HG03066 (cell line): ENCODE data around the gene SCN1A.
"Not testable (repeated sequence)": the region's sequence is repeated elsewhere in the genome, so short reads cannot be mapped to it uniquely, and the experiment has no call there.

Source experiments
- ATAC-seq: cut with Tn5 transposase; IDR thresholded peaks from one replicate; pipeline ENCODE4 v1.9.1; 2021; ENCODE audit warnings: low read depth; ENCODE audit not compliant: unreplicated experiment

Gene SCN1A

DNA sequence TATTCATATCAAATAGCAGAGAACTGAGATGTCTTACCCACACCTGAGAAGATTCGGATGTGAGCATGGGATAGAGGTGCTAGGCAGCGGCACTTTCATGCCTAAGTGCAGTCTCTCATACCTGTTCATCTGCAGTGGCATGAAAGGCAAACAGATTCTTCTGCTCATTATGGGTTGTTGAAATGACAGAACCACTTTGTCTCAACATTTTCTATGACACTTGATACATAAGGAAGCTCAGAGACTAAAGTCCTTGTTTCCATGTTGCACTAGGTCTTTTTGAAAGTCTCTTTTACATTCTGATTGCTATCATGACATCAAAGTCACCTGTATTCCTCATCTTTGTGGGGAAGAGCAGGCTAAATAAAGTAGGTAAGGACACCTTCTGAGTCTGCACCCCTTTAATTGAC is 8.0 kb upstream of the SCN1A start:
- ATAC-seq: no peak

DNA sequence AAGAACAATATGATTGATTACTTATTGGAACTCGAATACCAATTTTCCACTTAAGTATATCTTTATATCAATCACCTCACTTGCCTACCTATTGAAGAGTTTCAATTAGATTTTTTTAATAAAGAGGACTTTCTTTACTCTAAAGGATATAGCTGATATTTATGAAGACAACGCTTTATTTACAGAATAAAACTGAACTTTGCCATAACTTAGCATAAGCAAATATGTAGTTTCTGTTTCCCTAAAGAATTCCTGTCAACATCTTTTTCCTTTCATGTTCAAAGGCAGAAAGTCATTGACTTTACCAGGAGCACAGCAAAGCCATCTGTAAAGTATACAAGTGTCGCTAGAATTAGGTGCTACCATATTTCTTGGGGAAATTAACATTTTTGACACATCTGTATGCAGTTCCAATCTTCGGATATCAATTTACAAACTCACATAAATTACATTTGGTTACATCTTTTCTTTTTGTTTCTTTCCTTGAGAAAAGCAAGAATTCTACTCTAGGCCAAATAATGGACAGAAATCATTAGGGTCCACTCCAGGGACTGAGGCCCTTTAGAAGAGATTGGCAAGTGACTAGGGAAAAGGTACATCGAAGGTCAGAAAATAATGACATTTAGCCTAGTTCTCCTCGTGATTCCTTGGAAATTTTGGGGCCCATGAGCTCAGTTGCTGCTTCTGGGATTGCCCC is 7.5 kb upstream of the SCN1A start:
- no peak for ATAC-seq

DNA sequence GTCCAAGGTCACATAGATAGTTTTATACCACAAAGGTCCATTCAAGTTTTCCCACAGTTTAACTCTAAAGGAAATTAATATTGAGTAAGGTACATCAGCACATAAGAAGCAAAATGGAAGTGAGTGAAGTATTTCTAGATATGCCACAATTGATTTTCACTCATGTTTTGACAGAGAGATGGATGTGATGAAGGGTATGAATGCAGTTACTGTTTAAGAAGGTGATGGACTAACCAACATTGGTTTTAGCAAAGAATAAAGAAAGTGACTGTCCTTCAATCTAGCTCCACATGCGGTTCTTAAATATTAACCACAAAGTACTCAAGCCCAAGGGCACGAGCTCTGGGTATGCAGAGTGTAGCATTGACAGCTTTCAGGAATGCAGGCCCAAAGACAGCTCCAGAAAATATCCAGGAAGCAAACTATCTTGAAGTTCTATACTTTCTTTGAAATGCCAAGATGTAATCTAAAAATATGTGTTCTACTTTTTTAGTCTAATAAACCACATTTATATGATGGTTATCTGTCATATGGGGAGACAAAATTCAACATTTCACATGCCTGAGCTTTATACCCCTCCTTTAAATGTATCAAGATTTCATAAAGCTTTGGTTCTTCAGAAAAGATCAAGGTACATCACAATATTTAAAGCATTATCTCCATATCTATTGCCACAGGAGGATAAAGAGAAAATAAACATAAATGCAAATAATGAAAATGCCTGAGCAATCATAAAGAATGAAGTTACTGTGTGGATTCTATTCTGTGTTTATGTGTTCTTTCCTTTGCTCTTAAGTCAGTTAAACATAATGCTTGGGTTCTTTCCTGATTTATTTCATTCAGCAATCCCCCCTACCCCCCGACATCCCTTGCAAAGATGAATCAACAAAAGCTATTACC is 6.7 kb upstream of the SCN1A start:
- no peak for ATAC-seq

DNA sequence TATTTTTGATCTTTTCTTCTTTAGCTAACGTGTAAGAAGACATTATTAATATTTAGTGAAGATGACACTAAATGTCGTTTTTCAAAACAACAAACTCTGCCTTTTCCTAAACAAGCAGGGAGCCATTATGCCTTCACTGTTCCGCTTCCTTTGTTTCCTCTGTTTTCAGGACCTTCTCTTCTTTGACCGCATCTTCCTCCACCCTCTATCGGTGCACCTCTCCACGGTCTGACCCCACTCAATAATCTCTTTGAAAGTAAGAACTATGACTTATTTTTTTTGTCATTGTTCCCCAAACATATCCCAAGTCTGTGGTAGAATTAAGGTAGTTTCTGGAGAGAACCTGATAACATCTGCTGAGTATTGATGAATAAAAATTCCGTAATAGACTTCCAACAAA is 5.8 kb upstream of the SCN1A start:
- ATAC-seq: no peak

DNA sequence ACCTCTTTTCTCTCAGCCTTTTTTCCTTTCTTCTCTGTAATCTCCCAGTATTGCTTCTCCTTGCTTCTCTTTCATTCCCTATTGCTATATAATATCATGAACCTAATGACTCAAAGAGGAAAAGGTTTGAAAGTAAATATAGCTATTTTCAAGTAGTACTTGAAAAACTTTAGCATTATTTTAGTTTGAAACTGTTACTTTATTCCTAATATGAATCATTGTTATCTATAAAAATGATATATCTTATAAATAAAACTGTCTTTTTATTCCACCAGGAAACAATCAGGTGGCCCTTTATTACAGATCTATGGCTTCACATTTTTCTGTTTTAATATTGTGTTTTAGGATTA is 311 bp upstream of the SCN1A start:
- no peak for ATAC-seq

DNA sequence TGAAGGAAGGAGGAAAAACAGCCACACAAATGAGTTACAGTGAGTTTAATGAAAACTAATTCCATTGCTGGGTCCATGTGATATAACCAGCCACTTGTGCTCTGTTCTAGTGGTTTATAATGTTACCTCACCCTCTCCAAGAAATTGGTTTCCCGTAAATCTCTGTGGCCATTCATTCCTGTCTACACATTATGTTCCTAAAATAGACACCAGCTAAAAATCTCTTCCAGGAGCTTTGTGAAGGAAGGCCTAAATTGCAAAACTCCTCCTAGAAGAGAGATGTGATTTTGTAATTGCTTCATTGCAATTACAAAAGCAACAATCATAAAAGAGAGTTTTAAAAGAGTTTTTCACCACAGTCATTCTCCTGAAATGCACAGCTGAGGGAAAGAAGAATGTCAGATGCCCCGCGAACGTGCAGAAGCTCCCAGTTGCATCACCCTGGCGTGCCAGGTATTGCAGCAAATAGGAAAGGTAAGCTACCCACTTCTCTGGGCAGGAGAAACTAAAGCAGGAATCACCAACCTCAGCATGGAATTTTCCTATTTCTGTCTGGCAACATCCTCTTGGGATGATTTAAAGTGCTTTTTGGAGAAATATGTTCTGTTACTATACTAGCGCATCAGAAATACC is 1.7 kb downstream of the SCN1A start:
- ATAC-seq: no peak

DNA sequence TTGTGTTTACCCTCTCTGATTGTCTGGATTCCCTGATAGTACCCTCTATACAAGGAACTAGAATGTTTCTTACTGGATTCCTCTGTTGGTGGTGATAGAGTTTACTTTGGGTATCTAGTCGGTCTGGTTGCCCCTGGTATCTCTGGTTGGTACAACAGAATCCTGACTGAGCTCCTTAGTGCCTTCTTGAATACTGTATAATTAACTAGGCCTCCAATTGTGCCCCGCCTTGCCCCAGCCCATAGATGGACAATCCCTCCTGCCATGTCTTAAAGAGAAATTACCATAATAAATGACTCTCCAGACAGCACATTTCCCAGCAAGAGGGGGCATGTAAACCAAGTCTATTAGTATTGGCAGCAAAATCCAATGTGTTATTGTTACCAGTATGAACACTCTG is 2.3 kb downstream of the SCN1A start:
- no peak for ATAC-seq

DNA sequence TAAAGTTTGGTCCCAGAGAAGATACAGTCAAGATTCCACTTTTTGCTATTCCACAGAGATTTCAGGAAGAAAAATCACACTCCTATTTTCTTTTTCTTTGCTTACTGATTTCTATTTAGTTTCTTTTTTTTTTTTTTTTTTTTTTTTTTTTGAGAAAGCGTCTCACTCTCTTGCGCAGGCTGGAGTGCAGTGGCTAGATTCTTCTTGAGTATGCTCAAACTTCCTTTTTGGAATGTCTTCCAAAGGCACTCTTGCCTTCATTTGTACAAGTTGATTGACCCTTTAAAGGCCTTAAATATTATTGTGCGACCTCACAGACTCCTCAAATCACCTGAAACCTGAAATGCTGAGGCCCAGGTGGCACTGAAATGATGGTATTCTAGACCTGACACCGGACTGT is 9.6 kb downstream of the SCN1A start:
- ATAC-seq: no peak

DNA sequence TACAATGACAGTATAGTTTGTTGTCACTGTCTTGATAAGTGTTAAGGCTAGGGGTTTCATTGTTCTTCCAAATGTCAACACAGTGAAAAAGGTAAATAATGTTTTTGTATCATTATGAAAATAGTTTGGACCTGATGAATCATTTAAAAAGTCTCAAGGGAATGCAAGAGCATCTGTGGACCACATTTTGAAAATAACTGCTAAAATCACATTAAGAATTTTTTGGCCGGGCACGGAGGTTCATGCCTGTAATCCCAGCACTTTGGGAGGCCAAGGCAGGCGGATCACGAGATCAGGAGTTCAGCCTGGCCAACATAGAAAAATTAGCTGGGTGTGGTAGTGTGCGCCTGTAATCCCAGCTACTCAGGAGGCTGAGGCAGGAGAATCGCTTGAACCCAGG is 10.3 kb downstream of the SCN1A start:
- no peak for ATAC-seq

DNA sequence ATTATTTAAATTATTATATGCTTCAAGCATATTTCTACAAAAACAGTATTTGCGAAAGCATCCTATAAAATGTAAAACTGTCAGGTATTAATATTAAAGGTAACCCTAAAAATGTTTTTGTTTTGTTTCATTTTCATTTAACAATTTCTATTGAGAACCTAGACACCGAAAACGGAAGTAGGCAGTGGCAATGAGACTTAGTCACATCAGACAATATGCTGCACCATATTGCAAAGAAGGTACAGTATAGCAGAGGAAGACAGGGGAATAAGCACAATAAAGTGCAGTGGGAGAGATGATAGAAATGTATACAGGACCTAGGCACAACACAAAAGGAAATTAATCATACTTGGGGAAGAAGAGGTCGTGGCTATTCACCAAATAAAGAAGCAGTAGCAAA is 12.2 kb downstream of the SCN1A start:
- no peak for ATAC-seq

DNA sequence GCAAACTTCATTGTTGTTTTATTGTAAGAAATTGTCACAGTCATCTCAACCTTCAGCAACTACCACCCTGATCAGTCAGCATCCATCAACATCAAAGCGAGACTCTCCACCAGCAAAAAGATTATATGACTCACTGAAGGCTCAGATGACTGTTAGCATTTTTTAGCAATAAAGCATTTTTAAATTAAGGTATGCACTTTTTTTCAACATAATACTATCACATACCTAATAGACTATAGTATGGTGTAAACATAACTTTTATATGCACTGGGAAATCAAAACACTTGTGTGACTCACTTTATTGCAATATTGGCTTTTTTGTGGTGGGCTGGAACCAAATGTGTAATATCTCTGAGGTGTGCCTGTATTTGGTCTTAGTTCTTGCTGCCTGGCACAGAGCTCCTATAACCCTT is 15.6 kb downstream of the SCN1A start:
- no peak for ATAC-seq

DNA sequence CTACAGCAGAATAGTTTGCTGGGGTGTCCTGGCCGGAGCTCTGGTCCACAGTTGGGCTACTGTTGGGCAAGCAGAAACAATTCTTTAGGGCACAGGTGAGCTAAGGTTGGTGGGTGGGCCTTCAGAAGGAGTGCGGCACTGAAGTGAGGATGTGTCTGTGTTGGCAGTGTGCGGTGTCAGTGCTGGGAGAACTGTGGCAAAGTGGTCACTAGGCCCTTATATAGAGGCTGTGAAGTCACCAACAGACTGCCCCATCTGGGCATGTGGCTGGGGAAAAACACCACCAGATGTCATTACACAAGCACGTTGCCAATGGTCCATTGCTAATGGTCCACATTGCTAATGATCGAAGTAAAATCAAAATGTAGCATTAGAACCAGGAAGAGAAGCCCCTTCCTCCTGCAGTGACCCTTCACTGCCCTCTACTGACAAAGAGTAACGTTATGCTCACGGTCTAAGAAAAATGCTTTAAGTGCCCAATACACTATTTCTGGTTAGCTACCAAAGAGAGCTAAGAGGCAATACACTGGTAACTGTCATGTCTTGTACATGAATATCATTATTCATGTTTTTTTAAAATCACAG is 21.3 kb downstream of the SCN1A start:
- ATAC-seq: no peak

DNA sequence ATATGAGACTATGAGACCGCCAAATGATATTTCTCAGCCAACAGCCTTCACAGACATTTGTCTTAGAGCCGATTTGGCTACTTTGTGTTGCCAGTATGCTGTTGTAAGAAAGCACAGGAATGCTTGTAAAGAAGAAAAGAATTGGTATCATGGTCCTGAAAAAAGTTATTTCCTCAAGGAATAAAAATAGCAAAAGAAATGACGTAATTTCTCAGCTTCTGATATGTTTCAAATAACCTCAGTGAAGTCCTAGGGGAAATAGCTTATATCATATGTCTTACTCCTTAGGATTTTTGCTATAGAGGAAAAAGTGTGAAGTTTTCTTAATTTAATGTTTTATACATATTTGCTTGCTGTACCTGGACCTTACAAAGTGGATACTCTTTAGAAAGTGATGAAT is 23.0 kb downstream of the SCN1A start:
- no peak for ATAC-seq

DNA sequence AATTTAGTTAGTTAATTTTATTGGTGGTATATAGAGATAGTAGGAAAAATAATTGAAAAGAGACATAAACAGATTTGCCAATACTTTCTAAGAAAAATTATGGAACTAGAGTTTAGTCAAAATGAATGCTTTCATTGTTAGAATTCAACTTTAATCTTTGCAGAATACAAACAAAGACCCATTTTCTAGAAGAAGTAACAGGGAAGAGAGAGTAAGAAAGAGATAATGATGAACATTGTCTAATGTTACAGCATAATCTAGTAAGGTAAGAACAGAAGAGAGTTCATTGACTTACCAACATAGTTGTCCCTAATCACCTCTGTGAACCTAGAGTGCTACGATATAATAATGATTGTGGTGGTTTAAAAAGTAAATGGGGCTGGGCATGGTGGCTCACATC is 23.7 kb downstream of the SCN1A start:
- no peak for ATAC-seq

DNA sequence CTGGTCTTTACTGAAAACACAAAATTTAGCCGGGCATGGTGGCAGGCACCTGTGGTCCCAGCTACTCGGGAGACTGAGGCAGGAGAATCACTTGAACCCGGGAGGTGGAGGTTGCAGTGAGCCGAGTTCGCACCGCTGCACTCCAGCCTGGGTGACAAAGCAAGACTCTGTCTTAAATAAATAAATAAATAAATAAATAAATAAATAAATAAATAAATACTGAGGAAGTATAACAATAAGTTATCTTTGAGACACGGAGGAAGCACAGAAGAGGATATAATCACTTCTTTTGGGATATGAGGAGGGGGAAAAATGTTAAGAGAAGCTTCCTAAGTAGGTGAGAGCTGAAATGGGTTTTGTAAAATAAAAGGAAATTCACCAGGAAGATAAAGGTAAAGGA is 24.5 kb downstream of the SCN1A start:
- ATAC-seq: not testable (repeated sequence)

DNA sequence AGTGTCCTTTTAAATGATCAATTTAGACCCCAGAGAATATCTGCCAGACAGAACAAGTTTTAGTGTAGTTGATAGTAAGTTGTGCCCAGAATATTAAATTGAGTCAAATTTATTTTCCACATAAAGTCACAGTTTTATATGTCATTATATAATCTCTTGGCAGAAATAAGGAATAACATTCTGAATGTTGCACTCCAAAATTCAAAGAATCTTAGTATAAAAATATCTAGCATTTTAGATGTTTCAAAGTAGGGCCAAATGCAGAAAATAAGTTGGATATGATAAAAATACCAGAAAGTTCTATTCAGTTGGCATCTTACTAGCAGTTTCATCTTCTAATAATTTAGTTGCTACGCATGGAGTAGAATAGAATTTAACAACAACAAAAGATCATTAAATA is 33.5 kb downstream of the SCN1A start:
- ATAC-seq: no peak

DNA sequence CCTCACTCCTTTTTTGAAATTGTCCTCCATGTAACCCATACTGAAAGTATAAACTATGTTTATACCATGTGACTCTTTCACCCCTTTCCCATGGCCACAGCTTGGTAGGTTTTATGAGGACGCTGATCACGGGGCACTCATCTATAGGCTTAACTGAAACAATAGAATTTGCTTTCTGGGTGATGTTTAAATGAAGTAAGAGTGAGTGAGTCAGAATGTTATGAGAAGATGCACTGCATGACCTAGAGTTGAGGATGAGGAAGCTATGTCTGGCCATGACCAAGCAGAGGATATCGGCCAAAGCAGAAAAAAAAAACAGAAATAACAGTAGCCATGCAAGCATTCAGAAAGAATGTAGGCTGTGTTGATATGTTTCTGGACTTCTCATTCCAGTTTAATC is 34.9 kb downstream of the SCN1A start:
- no peak for ATAC-seq

DNA sequence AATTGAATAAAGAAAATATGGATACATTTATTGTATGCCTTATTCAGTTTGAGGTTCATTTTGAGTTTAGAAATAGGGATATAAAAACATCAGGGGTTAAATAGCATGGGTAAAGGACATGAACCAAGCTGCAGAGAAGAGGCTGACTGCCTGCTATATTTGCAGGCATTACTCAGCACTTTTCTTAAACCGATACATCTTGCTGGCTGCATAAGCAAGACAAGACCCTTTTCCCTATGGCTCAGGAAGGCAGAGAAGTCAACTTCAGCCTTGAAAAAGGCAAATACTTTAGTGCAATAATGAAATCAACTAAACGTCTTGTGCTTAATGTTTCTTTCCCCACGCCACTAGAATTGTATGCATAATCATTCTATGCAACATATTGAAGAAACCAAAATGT is 36.4 kb downstream of the SCN1A start:
- ATAC-seq: no peak

DNA sequence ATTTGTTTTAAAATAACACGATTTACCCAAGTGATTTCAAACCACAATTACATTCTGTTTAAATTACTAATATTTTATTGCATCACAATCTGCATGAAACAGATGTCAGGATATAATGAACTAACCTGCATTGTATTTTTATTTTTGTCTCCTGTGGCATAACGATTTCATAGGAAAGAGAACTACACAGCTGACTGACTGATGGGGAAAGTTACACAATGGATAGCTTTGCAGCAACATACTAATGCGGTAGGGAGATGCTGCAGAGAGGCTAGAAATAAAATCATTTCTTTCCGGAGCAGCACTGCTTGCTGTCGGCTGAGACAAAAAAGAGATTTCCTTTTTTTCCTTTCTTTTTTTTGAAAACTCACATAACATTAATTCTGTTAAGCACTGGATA is 36.9 kb downstream of the SCN1A start:
- ATAC-seq: no peak

DNA sequence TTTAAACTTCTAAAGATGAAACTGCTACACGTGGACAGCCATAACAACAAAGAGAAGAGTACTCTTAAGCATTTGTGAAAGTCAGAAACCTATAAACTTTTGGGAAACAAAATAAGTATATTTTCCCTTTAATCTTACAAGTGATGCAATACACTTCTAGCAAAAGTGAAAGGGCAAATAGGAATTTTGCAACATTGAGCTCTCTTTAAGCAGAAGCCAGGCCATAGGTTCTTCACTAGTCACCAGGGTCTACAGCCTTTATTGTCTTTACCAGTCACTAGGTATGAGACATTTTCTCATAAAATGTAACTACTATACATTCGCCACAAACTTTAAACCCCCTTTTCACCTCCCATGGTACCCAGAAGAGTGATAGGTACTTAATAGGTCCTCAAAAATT is 37.5 kb downstream of the SCN1A start:
- no peak for ATAC-seq

DNA sequence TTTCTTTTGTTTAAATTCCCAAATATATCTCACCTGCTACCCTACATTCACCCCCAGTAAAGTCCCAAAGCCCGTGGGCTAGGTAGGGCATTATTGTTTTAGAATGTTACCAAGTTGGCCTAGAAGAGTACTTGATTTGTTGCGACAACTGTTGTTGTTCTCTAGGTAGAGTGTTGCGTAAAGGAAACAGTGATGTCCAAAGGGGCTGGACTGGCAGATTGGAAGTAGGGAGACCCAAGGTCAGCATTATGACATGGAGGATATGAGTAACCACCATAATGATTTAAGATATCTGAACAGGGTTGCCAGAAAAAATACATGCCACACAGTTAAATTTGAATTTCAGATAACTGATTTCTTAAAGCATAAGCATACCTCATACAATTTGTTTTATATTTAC is 39.2 kb downstream of the SCN1A start:
- ATAC-seq: no peak
